A673 (cell line): ENCODE results near the gene TAF4. TPM values are rescaled to one million over a fixed set of nuclear protein-coding genes. Genes with fewer than 3 reads are reported as not detected.
"Not testable (repeated sequence)": the region's sequence is repeated elsewhere in the genome, so short reads cannot be mapped to it uniquely, and the experiment has no call there.

Experiments used
- BruUV-seq: library from RNA; stranded (reverse); fragments of 400-500 nt; replicated peaks from 2 replicates; lab custom pipeline; 2021; lab: Mats Ljungman, UMichigan
- CTCF ChIA-PET: fragments of 300-600 bp; sonication (Branson Sonifier 250); formaldehyde crosslinking; loops from one replicate; lab custom pipeline; 2022; ENCODE audit warnings: antibody characterized with exemption; lab: Charles Lee
- POLR2A ChIA-PET: fragments of 300-600 bp; sonication (Branson Sonifier 250); formaldehyde crosslinking; loops from one replicate; lab custom pipeline; 2022; ENCODE audit warnings: antibody characterized with exemption; ENCODE audit not compliant: low non-redundant PET; lab: Charles Lee
- DNase-seq: peaks from one replicate; pipeline ENCODE4 v3.0.0-alpha.2; 2015; ENCODE audit warnings: low spot score
- H3K27ac ChIP-seq: fragments of 200-600 bp; sonication (generic); 2 replicates; pipeline ENCODE4 v1.5.1; 2016; ENCODE audit warnings: mixed run types, low read depth, mild to moderate bottlenecking, mixed read lengths, antibody characterized with exemption, low read length; ENCODE audit not compliant: poor library complexity, severe bottlenecking
- H3K27me3 ChIP-seq: fragments of 200-600 bp; sonication (generic); replicated peaks from 2 replicates; pipeline ENCODE4 v1.6.1; 2017; ENCODE audit warnings: mixed run types, low read depth, mild to moderate bottlenecking, mixed read lengths, antibody characterized with exemption, low read length; ENCODE audit not compliant: insufficient read depth, poor library complexity
- H3K36me3 ChIP-seq: fragments of 200-600 bp; sonication (generic); 2 replicates; pipeline ENCODE4 v1.6.1; 2016; ENCODE audit warnings: mixed run types, mild to moderate bottlenecking, mixed read lengths, antibody characterized with exemption, low read length; ENCODE audit not compliant: insufficient read depth, poor library complexity, severe bottlenecking
- H3K4me1 ChIP-seq: fragments of 200-600 bp; sonication (generic); 2 replicates; pipeline ENCODE4 v1.6.1; 2017; ENCODE audit warnings: mixed run types, mild to moderate bottlenecking, mixed read lengths, antibody characterized with exemption, low read length; ENCODE audit not compliant: insufficient read depth, poor library complexity, severe bottlenecking
- H3K4me3 ChIP-seq: fragments of 200-600 bp; sonication (generic); 2 replicates; pipeline ENCODE4 v1.5.1; 2016; ENCODE audit warnings: low read depth, mixed run types, mild to moderate bottlenecking, mixed read lengths, low read length; ENCODE audit not compliant: poor library complexity, severe bottlenecking
- H3K9me3 ChIP-seq: fragments of 200-600 bp; sonication (generic); 2 replicates; pipeline ENCODE4 v1.6.1; 2016; ENCODE audit warnings: mixed run types, low read depth, mild to moderate bottlenecking, mixed read lengths, antibody characterized with exemption, low read length; ENCODE audit not compliant: poor library complexity, severe bottlenecking
- CTCF ChIP-seq: fragments of 300-800, 200-600 bp; sonication (generic); conservative IDR thresholded peaks from 2 replicates; pipeline ENCODE4 v1.5.1; 2017; ENCODE audit warnings: low read depth, mild to moderate bottlenecking, antibody characterized with exemption, low read length, moderate library complexity, mixed read lengths
- EZH2 ChIP-seq: fragments of 200-600 bp; sonication (generic); IDR thresholded peaks from 2 replicates; pipeline ENCODE4 v1.6.1; 2017; ENCODE audit warnings: borderline replicate concordance, low read depth, mild to moderate bottlenecking, mixed read lengths, antibody characterized with exemption, low read length; ENCODE audit not compliant: poor library complexity, severe bottlenecking
- intact Hi-C: fragments of 100-400 bp; cut with micrococcal nuclease; formaldehyde crosslinking; loops from one replicate; pipeline ENCODE4 v1.10.0; 2022; ENCODE audit not compliant: unreplicated experiment
- total RNA-seq: library from RNA; stranded (reverse); gene quantifications from 2 replicates; pipeline ENCODE4 v1.2.3, GENCODE V29; 2021

The TAF4 gene
- total RNA-seq, 1 experiment from 2014 or later = 37.0 TPM

- H3K36me3 ChIP-seq = peaks cover 2% of the 10 kb centered on the region
- DNase-seq = no peak
- ChIA-PET POLR2A (no interaction called here), CTCF (no interaction called here)
- no TSS peak for BruUV-seq
- no peak overlapping the region for H3K4me3 ChIP-seq
- H3K27me3 ChIP-seq = no peaks in the 10 kb centered on the region
- H3K27ac ChIP-seq = no peak overlapping the region
- intact Hi-C loops = no loop called here
- no peaks in the 10 kb centered on the region for H3K9me3 ChIP-seq
- TF ChIP-seq CTCF (no peak), EZH2 (no peak)
- no peaks in the 10 kb centered on the region for H3K4me1 ChIP-seq
These were observed 80.6 kb downstream of the TAF4 start for GRCh38 chr20:61985096-61985495.

- H3K4me1 ChIP-seq, BruUV-seq, H3K4me3 ChIP-seq, POLR2A ChIA-PET, CTCF ChIA-PET, H3K27me3 ChIP-seq, H3K27ac ChIP-seq, intact Hi-C loops, DNase-seq, H3K9me3 ChIP-seq, H3K36me3 ChIP-seq: not testable (repeated sequence)
These were observed 81.2 kb downstream of the TAF4 start for GRCh38 chr20:61984431-61984830.

- DNase-seq = no peak
- Histone ChIP-seq H3K4me3 (no peak overlapping the region), H3K4me1 (no peaks in the 10 kb centered on the region), H3K9me3 (no peaks in the 10 kb centered on the region), H3K27me3 (no peaks in the 10 kb centered on the region), H3K36me3 (no peaks in the 10 kb centered on the region), H3K27ac (no peak overlapping the region)
- TF ChIP-seq EZH2 (no peak), CTCF (no peak)
- no TSS peak for BruUV-seq
- ChIA-PET CTCF (no interaction called here), POLR2A (no interaction called here)
- intact Hi-C loops = no loop called here
These were observed 81.7 kb downstream of the TAF4 start for GRCh38 chr20:61983965-61984364.

- ChIA-PET CTCF (no interaction called here), POLR2A (no interaction called here)
- no TSS peak for BruUV-seq
- Histone ChIP-seq H3K27ac (no peak overlapping the region), H3K4me3 (no peak overlapping the region), H3K9me3 (no peaks in the 10 kb centered on the region), H3K27me3 (no peaks in the 10 kb centered on the region), H3K4me1 (no peaks in the 10 kb centered on the region), H3K36me3 (no peaks in the 10 kb centered on the region)
- intact Hi-C loops = no loop called here
- TF ChIP-seq EZH2 = no peak
- TF ChIP-seq CTCF = no peak
- no peak for DNase-seq
These were observed 82.7 kb downstream of the TAF4 start for GRCh38 chr20:61982951-61983315.
